HuH-7.5 (cell line): ENCODE data around the gene POMT1.
A peak's percentile ranks its signal among the peaks of the same experiment; 100 is the strongest.
"Not testable (repeated sequence)": the region's sequence is repeated elsewhere in the genome, so short reads cannot be mapped to it uniquely, and the experiment has no call there.

ENCODE experiments used
- DNase-seq: peaks from one replicate; pipeline ENCODE4 v3.0.0; 2011; ENCODE audit warnings: low spot score

POMT1 gene, protein sequence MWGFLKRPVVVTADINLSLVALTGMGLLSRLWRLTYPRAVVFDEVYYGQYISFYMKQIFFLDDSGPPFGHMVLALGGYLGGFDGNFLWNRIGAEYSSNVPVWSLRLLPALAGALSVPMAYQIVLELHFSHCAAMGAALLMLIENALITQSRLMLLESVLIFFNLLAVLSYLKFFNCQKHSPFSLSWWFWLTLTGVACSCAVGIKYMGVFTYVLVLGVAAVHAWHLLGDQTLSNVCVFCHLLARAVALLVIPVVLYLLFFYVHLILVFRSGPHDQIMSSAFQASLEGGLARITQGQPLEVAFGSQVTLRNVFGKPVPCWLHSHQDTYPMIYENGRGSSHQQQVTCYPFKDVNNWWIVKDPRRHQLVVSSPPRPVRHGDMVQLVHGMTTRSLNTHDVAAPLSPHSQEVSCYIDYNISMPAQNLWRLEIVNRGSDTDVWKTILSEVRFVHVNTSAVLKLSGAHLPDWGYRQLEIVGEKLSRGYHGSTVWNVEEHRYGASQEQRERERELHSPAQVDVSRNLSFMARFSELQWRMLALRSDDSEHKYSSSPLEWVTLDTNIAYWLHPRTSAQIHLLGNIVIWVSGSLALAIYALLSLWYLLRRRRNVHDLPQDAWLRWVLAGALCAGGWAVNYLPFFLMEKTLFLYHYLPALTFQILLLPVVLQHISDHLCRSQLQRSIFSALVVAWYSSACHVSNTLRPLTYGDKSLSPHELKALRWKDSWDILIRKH

DNA sequence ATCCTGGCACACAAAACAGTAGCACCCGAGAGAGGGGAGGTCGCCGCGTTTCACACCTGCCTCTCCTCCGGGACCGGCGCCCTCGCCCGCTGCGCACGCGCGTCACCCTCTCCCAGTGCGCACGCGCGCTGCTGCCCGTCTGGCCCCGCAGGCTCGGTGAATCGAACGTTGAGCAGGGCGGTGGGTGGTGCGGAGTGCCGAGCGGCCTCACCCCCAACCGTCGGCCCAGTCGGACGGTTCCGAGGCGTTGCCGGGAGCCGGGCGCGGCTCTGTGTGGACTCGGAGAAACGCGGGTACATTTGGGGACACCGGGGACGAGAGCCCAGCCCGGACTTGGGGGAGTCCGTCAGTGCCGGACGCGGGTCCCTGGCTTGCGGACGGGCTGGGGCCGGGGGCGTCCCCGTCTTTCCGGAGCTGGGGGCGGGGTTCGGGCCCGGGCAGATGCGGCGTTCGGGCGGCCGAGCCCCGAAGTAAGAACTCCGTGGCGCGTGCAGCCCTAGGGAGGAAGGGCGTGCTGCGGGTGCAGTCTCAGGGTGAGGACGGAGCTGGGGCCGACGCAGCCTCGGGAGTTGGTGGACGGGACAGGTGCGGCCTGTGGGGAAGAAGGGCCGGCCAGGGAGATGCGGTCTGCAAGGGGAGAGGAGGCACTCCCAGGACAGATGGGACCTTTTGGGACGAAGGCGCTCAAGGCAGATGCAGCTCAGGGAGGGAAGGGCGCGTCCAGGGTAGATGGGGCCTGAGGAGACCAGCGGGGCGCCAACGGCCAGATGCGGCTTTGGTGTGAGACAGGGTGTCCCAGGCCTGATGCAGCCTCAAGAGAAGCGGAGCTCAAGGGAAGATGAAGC, at the start of gene POMT1:
POMT1 (plus strand) TSS at position 138 of the 845 bp plus-strand sequence. CDS start 1,301 bp downstream, outside the sequence.
- DNase-seq = peak; percentile 98

DNA sequence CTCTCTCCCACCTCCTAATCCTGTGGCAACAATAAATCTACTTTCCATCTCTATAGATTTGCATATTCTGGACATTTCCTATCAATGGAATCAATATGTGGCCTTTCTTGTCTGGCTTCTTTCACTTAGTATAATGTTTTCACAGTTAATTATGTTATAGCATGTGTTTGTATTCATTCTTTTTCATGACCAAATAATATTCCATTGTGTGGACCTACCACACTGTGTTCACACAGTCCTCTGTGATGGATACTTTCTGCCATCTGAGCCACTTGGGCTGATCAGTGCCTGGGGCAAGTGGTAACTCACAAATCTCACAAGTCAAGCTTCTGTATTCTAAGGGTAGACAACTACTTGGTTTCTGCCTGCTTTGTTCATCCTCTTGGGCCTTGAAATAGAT, 48.7 kb upstream of the POMT1 start:
- DNase-seq = no peak

DNA sequence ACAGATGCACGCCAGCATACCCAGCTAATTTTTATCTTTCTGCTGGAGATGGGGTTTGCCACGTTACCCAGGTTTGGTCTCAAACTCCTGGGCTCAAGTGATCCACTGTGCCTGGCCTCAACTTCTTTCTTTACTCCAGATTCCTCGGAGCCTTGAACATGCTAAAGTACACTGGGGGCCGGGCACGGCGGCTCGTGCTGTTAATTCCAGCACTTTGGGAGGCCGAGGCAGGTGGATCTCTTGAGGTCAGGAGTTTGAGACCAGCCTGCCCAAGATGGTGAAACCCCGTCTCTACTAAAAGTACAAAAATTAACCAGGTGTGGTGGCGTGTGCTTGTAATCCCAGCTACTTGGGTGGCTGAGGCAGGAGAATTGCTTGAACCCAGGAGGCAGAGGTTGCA, 47.1 kb upstream of the POMT1 start:
- DNase-seq = not testable (repeated sequence)

DNA sequence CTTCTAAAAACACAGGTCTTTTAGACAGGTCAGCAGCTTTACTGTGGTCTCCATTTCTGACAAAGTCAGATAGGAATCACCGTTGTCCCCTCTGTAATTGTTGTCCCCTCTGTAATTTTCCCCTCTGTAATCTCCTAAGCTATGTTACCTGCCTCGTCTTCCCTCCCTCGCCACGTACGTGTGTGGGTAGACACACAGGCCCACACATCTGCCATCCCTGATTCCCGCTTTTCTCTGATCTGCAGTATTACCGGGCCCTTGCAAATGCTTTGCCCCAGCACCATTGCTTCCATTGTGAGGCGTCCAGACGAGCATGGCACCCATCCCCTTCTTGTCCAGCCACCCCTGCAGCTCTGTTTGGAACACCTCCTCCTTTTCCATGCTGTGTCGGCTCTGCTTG, 45.0 kb upstream of the POMT1 start:
- DNase-seq = no peak

DNA sequence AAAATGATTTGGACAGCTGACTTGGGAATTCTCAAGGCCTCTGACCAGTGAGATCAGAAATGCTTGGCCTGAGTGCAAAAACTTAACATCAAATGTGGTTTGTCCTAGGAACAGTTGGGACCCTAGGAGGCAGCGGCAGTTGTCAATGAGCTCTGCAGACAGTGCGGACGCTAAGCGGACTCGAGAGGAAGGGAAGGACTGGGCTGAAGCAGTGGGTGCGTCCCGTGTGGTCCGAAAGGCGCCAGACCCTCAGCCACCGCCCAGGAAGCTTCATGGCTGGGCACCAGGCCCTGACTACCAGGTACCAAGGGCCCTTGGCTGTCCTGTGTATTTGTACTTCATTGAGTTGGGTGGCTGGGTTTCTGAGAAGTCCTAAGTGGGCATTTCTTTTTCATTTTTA, 43.7 kb upstream of the POMT1 start:
- DNase-seq = no peak

DNA sequence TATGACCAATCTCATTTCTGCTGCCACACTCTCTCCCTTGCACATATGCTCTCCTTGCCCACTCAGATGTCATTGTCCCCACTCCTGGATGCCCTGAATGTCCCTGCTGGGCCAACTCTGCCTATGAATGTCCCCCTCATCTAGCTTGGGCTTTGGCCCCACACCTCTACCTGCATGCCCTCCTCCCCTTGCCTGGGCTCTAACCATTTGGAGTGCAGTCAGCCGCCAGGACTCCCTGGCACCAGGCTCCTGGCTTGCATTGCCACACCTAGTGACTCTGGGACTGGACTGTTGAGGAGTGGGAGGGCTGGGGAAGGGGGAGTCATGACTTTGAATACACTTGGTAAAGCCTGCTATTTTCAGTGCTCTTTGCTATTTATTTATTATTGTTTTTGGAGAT, 41.6 kb upstream of the POMT1 start:
- no peak for DNase-seq

DNA sequence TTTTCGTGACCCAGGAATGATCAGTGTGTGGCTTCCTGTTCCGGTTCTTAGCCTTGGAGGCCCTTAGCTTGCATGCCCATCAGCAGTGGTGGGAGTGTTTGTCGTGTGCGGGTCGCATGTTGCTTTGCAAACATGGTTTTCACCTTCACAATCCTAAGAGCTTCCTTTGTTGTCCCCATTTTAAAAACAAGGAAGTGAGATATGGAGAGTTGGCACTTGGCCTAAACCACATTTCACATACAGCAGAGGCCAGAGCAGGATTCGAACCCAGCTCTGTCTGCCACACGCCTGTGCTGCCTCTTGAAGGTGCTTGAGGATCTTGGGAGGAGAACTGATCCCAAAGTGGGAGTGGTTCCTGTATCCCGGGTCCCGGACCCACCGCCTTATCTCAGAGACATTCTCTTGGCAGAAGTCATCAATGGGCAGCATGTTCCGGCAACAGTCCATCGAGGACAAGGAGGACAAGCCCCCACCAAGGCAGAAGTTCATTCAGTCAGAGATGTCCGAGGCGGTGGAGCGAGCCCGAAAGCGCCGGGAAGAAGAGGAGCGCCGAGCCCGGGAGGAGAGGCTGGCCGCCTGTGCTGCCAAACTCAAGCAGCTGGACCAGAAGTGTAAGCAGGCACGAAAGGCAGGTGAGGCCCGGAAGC, 38.2 kb upstream of the POMT1 start:
- DNase-seq = no peak

DNA sequence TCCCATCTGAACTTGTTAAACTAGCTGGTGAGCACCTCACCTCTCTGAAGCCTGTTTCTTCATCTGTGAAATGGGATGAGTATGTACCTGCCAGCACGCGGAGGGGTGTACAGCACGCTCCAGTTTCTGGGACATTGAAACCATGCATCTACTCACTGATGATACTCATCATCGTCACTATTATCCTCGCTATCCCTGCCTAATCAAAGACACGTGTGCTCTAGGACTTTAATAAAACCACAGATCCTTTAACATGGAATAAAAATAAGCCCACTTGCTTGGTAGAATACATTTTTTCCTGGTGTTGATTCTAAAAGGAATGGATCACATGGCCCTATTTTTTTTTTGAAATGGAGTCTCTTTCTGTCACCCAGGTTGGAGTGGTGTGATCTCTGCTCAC, 37.3 kb upstream of the POMT1 start:
- no peak for DNase-seq

DNA sequence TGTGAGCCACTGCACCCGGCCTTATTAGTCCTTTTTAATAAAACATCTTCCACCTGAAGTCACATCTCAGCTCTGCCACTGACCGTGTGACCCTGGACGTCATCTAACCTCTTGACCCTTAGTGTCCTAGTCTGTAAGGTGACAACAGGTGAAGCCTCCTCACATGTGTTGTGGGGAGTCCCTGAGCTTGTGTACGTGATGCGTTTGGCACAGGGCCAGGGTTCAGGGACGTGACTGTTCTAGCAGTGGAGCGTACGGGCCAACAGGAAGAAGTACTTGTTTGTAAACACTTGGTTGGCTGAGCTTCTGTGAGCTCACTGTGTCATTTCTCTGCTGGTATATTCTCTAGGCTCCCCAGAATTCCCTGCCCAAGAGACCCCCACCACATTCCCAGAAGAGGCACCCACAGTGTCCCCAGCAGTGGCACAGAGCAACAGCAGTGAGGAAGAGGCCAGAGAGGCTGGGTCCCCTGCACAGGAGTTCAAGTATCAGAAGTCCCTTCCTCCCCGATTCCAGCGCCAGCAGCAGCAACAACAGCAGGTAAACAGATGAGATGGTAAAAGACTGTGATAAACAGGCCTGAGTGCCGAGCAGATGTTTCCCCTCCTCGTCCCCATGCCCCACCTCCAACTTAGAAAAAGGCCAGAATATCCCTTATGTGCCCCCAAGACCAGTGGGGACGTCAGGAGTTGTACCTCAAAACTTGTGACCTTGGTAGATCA, 35.3 kb upstream of the POMT1 start:
- DNase-seq = no peak

DNA sequence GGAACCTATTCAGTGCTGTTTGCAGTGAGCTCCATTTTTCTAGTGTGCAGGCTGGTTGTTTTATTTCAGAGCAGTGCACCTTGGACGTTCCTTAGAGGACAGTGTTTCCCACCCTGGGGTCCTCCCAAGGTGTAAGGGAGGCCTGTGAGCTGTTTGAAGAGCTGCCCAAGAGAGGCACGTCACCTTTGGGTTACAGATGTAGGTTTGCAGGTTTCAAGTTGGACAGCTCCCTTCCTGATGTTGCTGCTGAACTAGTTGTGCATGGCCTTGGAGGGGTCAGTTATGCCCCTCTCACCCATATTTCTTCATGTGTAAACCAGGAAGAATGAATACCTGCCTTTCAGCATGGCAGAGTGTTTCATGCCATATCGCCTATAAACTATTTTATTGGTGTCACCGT, 34.7 kb upstream of the POMT1 start:
- no peak for DNase-seq

DNA sequence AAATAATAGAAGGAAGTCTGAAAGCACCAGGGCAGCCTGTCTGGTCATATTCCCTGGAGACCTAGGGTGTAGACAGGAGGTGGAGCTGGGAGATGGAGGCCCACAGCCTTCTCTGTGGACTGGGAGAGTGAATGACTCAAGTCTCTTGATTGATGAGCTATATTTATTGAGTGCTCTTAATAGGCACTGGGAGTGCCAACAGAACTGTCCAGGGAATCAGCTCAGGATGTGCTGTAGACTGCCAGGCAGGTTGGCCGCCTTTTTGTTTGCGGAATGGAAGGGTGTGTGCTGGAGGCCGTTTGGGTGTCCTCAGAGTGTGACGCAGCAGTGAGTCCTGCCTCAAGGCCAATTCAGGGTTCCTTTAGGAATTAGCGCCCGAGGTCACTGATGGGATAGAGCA, 33.4 kb upstream of the POMT1 start:
- no peak for DNase-seq

DNA sequence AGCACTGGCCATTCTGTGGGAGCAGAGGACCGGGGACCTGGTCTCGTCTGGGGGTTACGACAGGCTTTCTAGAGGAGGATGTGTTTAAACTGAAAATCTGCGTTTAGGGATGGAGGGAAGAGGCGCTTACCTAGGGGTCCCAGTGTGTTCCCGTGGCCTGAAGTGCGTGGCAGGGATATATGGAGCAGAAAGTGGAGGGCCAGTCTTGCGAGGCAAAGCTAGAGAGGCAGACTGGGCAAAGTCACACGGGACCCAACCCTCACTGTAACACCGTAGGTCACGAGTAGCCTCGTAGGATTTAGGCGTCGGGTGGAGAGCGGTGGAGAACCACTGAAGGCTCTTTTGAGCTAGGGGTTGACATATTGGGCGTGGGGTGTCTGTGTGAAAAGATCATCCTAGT, 32.8 kb upstream of the POMT1 start:
- no peak for DNase-seq

DNA sequence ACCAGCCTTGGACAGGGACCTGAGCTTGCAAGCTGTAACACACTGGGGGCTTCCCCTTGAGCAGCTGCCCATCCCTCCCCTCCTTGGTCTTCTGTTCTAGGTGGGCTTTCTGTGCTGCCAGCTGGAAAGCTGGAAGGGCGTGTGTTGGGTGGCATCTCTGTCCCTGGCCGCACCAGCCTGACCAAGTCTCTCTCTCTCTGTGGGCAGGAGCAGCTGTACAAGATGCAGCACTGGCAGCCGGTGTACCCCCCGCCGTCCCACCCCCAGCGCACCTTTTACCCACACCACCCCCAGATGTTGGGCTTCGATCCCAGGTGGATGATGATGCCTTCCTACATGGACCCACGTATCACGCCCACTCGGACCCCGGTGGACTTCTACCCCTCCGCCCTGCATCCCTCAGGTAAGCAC, 32.1 kb upstream of the POMT1 start:
- DNase-seq = no peak

DNA sequence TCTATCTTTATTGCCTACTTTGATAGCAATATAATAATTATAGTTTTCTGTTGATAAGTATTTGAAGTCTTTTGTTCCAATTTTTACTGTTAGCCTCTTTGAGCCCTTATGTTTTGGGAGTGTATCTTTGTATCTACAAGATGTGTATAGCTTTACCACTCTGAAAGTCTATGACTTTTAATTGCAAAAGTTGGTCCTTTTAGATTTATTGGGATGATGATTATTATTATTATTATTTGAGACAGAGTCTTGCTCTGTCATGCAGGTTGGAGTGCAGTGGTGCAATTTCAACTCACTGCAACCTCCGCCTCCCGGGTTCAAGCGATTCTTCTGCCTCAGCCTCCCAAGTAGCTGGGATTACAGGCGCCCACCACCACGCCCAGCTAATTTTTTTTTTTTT, 30.6 kb upstream of the POMT1 start:
- DNase-seq = not testable (repeated sequence)

DNA sequence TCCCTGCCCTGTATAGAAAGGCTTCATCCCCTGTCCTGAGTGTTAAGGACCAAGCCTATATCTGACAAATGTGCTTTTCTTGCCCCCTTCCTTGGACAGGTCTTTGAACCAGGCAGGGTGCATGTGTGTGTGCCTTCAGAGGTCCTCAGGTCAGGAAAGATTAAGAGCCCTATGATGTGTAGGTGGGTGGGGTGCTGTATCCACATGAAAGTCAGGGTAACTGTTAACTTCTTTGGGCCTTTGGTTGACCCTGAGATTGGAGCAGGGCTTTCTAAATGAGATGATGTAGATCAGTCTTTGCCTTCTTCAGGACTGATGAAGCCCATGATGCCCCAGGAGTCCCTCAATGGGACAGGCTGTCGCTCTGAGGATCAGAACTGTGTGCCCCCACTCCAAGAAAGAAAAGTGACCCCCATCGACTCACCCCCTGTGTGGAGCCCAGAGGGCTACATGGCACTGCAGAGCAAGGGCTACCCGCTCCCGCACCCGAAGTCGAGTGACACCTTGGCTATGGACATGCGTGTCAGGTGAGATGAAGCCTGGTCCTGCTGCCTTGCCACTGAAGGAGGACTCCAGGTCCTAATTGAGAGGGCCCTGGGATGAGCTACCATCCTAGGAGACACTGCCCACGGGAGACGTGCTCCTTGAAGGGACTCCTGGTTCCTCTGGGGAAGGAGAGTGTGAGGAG, 29.4 kb upstream of the POMT1 start:
- DNase-seq = no peak

DNA sequence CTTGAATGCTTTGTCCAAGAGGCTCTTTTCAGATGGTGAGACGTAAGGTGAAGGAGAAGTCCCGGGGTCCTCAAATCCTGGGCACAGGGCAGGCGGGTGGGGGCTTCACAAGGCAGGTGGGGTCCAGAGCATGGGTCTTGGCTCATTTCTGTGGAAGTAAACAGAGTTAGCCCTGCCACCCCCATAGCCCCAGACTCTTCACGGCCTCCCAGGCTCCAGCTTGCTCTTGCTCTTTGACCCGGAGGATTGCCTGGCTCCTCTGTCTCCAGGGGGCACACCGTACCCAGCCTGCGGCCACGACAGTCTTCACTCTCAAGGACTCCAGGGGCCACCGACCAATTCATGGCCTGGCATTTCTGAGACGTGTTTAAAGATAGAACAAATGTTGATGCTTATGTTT, 28.8 kb upstream of the POMT1 start:
- DNase-seq = no peak

DNA sequence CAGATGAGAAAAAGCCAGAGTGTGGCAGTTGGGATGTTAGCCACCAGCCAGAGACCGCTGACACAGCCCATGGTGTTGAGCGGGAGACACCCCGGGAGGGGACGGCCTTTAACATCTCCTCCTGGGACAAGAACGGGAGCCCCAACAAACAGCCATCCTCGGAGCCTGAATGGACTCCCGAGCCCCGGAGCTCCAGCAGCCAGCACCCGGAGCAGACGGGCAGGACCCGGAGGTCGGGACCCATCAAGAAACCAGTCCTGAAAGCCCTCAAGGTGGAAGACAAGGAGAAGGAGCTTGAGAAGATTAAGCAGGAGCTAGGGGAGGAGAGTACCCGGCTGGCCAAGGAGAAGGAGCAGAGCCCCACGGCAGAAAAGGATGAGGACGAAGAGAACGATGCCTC, 28.0 kb upstream of the POMT1 start:
- no peak for DNase-seq

DNA sequence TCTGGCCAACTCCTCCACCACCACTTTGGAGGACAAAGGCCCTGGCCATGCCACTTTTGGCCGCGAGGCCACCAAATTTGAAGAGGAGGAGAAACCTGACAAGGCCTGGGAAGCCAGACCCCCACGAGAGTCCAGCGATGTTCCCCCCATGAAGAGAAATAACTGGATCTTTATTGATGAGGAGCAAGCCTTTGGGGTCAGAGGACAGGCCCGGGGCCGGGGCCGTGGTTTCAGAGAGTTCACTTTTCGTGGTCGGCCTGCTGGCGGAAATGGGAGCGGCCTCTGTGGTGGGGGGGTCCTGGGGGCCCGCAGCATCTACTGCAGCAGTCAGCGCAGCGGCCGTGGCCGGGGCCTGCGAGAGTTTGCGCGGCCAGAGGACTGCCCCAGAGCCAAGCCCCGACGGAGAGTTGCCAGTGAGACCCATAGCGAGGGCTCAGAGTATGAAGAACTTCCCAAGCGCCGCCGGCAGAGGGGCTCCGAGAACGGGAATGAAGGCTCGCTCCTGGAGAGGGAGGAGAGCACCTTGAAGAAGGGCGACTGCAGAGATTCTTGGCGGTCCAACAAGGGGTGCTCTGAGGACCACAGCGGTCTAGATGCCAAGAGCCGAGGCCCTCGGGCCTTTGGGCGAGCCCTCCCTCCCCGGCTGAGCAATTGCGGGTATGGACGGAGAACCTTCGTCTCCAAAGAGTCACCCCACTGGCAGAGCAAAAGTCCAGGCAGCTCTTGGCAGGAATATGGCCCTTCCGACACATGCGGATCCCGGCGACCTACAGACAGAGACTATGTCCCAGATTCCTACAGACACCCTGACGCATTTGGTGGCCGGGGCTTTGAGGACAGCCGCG, 27.4 kb upstream of the POMT1 start:
- DNase-seq = no peak

DNA sequence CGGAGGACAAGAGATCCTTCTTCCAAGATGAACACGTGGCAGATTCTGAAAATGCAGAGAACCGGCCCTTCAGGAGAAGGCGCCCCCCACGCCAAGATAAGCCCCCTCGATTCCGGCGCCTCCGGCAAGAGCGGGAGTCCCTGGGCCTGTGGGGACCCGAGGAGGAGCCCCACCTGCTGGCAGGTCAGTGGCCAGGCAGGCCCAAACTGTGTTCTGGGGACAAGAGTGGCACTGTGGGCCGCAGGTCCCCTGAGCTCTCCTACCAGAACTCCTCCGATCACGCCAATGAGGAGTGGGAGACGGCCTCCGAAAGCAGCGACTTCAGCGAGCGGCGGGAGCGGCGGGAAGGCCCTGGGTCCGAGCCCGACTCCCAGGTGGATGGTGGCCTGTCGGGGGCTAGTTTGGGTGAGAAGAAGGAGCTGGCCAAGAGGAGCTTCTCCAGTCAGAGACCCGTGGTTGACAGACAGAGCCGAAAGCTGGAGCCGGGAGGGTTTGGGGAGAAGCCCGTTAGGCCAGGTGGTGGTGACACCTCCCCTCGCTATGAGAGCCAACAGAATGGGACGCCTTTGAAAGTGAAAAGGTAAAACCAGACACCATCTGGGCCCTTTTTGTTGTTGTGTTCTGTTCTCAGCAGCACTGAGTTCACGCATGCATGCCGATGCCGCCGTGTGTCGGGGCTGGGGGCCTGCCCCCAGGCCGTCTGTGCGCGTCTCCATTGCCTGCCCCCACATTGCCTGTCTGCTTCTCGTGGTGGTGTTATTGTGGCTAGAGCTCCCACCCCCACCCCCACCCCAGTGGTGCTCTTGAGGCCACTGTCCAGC, 26.6 kb upstream of the POMT1 start:
- no peak for DNase-seq
